ENCODE data around the gene PDE1A. TPM values are rescaled to one million over a fixed set of nuclear protein-coding genes. Genes with fewer than 3 reads are reported as not detected.
"Not testable (repeated sequence)": the region's sequence is repeated elsewhere in the genome, so short reads cannot be mapped to it uniquely, and the experiment has no call there.

Gene PDE1A
- total and polyA plus RNA-seq, 7 donors = 0.92 to 4.2 (median 1.8) TPM

DNA sequence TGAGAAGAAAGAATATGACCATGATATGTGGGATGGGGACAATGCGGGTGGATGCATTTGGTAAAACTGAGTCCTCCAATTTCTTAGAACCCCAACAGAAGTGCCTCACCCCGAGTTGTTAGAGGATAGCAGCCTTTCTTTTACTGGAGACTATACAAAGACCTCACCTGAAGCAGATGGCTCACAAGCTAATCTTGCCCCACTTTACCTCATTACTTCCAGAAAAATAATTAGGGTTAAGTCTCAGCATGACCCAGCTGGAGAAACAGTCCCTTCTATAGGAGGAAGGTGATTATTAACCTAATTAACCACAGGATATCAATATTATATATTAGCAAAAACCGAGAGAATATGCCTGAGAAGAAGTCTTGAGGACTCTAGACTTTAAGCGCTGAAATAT lies 128.4 kb downstream of the PDE1A start:
- H3K36me3 ChIP-seq (ENCODE audit: insufficient read depth in 1 of 2, low read depth in 1 of 2) = no peaks in the 10 kb centered on the region
- ATAC-seq (no peak), DNase-seq (no peak)
- TF ChIP-seq, protein P1, sequence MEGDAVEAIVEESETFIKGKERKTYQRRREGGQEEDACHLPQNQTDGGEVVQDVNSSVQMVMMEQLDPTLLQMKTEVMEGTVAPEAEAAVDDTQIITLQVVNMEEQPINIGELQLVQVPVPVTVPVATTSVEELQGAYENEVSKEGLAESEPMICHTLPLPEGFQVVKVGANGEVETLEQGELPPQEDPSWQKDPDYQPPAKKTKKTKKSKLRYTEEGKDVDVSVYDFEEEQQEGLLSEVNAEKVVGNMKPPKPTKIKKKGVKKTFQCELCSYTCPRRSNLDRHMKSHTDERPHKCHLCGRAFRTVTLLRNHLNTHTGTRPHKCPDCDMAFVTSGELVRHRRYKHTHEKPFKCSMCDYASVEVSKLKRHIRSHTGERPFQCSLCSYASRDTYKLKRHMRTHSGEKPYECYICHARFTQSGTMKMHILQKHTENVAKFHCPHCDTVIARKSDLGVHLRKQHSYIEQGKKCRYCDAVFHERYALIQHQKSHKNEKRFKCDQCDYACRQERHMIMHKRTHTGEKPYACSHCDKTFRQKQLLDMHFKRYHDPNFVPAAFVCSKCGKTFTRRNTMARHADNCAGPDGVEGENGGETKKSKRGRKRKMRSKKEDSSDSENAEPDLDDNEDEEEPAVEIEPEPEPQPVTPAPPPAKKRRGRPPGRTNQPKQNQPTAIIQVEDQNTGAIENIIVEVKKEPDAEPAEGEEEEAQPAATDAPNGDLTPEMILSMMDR (IDR thresholded peaks at IDR 0.05) = no peak
- no peak overlapping the region for H3K27ac ChIP-seq
- no peaks in the 10 kb centered on the region for H3K4me1 ChIP-seq
- intact Hi-C loops (cut with DNase I) = no loop called here
- no peak overlapping the region for H3K4me3 ChIP-seq
- WGBS, 3 donors = 85 to 91% (median 86%) methylated on average over 4 of the region's 4 CpGs
- H3K27me3 ChIP-seq (ENCODE audit: insufficient read depth in 3 of 3, low read length in 2 of 3) = no peaks in the 10 kb centered on the region
- no peaks in the 10 kb centered on the region for H3K9me3 ChIP-seq

DNA sequence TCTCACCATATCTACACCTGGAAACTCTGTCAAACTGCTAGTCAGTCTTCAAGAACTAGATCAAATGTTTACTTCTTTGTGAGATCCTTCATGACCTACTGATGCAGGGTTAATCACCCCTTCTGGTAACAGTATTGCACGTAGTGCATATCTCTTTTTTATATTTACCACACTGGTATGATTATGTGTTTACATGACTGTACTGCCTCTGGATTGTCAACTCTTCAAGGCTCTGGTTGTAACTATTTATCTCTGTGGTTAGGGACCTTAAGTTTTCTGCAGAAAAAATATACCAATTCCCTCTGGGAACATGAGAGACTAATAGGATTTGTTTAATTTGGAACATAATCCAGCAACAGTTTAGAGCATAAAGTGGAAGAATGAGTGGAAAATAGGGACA lies 135.5 kb downstream of the PDE1A start:
- WGBS, 3 donors = 53 to 60% (median 53%) methylated on average over 1 of the region's 1 CpG
- no peak for DNase-seq
- no peak overlapping the region for H3K27ac ChIP-seq

DNA sequence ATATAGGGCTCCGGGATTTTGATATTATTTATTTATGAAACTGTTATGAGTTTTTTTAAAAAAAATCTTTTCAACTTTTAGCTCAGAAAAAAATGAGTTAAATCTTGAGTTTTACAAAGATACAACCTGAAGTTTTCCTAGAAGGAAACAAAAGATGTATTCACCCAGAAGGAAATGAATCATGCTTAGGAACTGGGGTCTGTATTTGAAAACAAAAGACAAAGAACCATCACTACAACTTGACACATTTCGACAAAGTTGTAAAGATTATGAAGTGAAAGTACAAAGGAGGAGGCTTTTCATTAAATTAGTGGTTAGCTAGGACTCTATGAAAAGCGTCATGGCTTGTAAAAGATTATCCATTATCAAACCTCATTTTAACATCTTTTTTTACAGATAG lies 143.3 kb downstream of the PDE1A start:
- TF ChIP-seq, protein P1 (IDR thresholded peaks at IDR 0.05) = no peak
- Histone ChIP-seq H3K27me3 (ENCODE audit: insufficient read depth in 3 of 3, low read length in 2 of 3) (no peaks in the 10 kb centered on the region), H3K4me3 (no peak overlapping the region), H3K4me1 (no peaks in the 10 kb centered on the region), H3K9me3 (no peaks in the 10 kb centered on the region), H3K27ac (no peak overlapping the region), H3K36me3 (ENCODE audit: insufficient read depth in 1 of 2, low read depth in 1 of 2) (no peaks in the 10 kb centered on the region)
- ATAC-seq (no peak), DNase-seq (no peak)
- intact Hi-C loops (cut with DNase I) = no loop called here
- WGBS, 3 donors = 76 to 86% (median 80%) methylated on average over 3 of the region's 3 CpGs

More for the DNA sequence above, 135.5 kb downstream of the PDE1A start:
- no peak for ATAC-seq
- intact Hi-C loops (cut with DNase I) = no loop called here
- H3K4me3 ChIP-seq = no peak overlapping the region
- TF ChIP-seq, protein P1 (IDR thresholded peaks at IDR 0.05) = no peak
- no peaks in the 10 kb centered on the region for H3K9me3 ChIP-seq
- H3K4me1 ChIP-seq = no peaks in the 10 kb centered on the region
- no peaks in the 10 kb centered on the region for H3K36me3 ChIP-seq (ENCODE audit: insufficient read depth in 1 of 2, low read depth in 1 of 2)
- H3K27me3 ChIP-seq (ENCODE audit: insufficient read depth in 3 of 3, low read length in 2 of 3) = no peaks in the 10 kb centered on the region

DNA sequence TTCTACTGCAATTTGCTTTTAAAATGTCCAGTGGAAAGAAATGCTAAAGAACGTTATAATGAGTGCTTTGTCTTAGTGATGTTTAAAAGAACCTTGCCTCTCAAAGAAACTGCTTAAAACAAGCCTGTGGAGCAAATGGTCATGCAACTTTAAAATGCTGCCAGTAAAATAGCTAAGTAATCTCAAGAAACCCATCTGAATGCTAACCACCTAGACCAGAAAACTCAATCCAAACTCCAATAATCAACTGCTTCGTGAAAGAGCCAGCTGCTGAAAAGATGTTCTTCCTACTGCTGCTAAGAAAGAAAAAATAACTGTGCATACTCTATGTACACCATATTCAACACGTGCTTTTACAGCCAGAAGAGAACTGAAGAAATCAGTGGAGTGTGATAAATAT lies 145.6 kb downstream of the PDE1A start:
- intact Hi-C loops (cut with DNase I) = no loop called here
- TF ChIP-seq, protein P1 (IDR thresholded peaks at IDR 0.05) = no peak

DNA sequence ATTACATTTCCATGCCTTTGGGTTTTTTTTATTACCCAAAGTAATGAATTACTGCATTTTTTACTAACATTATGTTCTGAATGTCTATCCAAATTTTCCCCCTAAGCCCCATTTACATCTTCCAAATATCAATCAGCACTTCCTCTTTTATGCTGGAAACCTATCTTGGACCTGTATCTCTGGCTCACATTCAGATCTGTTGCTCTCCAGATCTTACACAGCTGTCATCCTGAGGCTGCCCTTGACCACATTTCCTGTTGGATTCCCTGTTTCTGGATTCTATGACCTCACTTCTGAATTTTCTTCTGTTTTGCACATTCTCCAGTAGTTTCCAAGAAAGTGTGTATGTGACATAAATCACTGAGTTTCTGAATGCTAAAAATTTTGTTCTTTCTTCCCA lies 146.7 kb downstream of the PDE1A start:
- H3K27me3 ChIP-seq (ENCODE audit: insufficient read depth in 3 of 3, low read length in 2 of 3) = no peaks in the 10 kb centered on the region
- no peak overlapping the region for H3K27ac ChIP-seq
- DNase-seq = no peak
- no peak for ATAC-seq
- no peaks in the 10 kb centered on the region for H3K9me3 ChIP-seq
- intact Hi-C loops (cut with DNase I) = no loop called here
- H3K4me3 ChIP-seq = no peak overlapping the region
- no peaks in the 10 kb centered on the region for H3K36me3 ChIP-seq (ENCODE audit: insufficient read depth in 1 of 2, low read depth in 1 of 2)
- H3K4me1 ChIP-seq = no peaks in the 10 kb centered on the region
- TF ChIP-seq, protein P1 (IDR thresholded peaks at IDR 0.05) = no peak

More for the DNA sequence above, 145.6 kb downstream of the PDE1A start:
- Histone ChIP-seq H3K27ac (no peak overlapping the region), H3K27me3 (ENCODE audit: insufficient read depth in 3 of 3, low read length in 2 of 3) (no peaks in the 10 kb centered on the region), H3K4me1 (no peaks in the 10 kb centered on the region), H3K4me3 (no peak overlapping the region), H3K36me3 (ENCODE audit: insufficient read depth in 1 of 2, low read depth in 1 of 2) (no peaks in the 10 kb centered on the region), H3K9me3 (no peaks in the 10 kb centered on the region)
- ATAC-seq (no peak), DNase-seq (no peak)
- 35 to 52% (median 41%) methylated on average over 3 of the region's 3 CpGs for WGBS, 3 donors

DNA sequence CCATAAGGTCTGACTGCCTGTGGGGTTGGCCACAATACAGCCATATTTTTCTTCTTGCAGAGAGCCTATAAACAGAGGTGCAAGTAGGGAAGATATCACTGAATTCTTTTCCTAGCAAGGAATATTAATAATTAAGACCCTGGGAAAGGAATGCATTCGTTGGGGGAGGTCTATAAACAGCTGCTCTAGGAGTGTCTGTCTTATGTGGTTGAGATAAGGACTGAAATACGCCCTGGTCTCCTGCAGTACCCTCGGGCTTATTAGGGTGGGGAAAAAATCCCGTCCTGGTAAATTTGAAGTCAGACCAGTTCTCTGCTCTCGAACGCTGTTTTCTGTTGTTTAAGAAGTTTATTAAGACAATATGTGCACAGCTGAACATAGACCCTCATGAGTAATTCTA lies 150.2 kb downstream of the PDE1A start:
- intact Hi-C loops (cut with DNase I); ATAC-seq; H3K27me3 ChIP-seq (ENCODE audit: insufficient read depth in 3 of 3, low read length in 2 of 3); H3K4me3 ChIP-seq; H3K9me3 ChIP-seq; H3K27ac ChIP-seq; H3K36me3 ChIP-seq (ENCODE audit: insufficient read depth in 1 of 2, low read depth in 1 of 2); H3K4me1 ChIP-seq; DNase-seq: not testable (repeated sequence)
- WGBS, 3 donors = 84 to 86% (median 86%) methylated on average over 6 of the region's 6 CpGs
